ENCODE measurements around the gene MAGEA2.
"Not testable (repeated sequence)": the region's sequence is repeated elsewhere in the genome, so short reads cannot be mapped to it uniquely, and the experiment has no call there.

DNA sequence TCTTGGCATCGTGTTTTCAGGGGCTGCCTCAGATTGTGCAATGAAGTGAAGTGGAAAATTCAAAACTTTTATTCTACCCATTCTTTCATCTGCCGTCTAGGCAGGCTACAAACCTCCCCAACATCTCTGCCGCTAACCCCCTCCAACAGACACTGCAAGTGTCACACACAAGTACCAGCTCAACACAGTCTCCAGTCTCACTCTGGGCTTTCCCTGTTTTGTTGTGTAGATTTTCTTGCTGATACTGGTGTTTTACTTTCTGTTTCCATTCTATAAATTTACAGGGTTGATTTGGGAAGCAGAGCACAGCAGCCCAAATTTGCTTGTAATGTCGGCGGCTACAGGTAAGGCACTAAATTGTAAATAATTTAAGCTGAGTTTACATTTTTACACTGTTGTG lies 1.2 kb upstream of the MAGEA2 start:
- TF ChIP-seq, protein P1, sequence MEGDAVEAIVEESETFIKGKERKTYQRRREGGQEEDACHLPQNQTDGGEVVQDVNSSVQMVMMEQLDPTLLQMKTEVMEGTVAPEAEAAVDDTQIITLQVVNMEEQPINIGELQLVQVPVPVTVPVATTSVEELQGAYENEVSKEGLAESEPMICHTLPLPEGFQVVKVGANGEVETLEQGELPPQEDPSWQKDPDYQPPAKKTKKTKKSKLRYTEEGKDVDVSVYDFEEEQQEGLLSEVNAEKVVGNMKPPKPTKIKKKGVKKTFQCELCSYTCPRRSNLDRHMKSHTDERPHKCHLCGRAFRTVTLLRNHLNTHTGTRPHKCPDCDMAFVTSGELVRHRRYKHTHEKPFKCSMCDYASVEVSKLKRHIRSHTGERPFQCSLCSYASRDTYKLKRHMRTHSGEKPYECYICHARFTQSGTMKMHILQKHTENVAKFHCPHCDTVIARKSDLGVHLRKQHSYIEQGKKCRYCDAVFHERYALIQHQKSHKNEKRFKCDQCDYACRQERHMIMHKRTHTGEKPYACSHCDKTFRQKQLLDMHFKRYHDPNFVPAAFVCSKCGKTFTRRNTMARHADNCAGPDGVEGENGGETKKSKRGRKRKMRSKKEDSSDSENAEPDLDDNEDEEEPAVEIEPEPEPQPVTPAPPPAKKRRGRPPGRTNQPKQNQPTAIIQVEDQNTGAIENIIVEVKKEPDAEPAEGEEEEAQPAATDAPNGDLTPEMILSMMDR (IDR thresholded peaks at IDR 0.05): not testable (repeated sequence)
- not testable (repeated sequence) for TF ChIP-seq POLR2A (IDR thresholded peaks at IDR 0.05; ENCODE audit: low read depth); EP300 (IDR thresholded peaks at IDR 0.05)

Measured in esophagus muscularis mucosa (tissue), 4 donors.